Osteoblast (primary cell): ENCODE results near the gene COL25A1. TPM values are rescaled to one million over a fixed set of nuclear protein-coding genes. Genes with fewer than 3 reads are reported as not detected.

Experiments
- DNase-seq: peaks from one replicate; pipeline ENCODE4 v3.0.0; 2011; ENCODE audit warnings: low spot score, mixed read lengths; ENCODE audit not compliant: insufficient read length; ENCODE audit errors: missing footprints
- H2AFZ ChIP-seq: 2 replicates; pipeline ENCODE4 v1.6.0; 2011; ENCODE audit warnings: mild to moderate bottlenecking, low read length
- H3K27ac ChIP-seq: 2 replicates; pipeline ENCODE4 v1.5.1; 2011; ENCODE audit warnings: mild to moderate bottlenecking, low read depth, low read length, moderate library complexity
- H3K27me3 ChIP-seq: 2 replicates; pipeline ENCODE4 v1.6.0; 2012; ENCODE audit warnings: mild to moderate bottlenecking, control low read depth, inconsistent platforms, low read length, moderate library complexity; ENCODE audit not compliant: insufficient read depth
- H3K36me3 ChIP-seq: 2 replicates; pipeline ENCODE4 v1.5.1; 2011; ENCODE audit warnings: mild to moderate bottlenecking, low read length, control low read depth, moderate library complexity; ENCODE audit not compliant: insufficient read depth
- H3K4me1 ChIP-seq: 2 replicates; pipeline ENCODE4 v1.5.1; 2011; ENCODE audit warnings: mild to moderate bottlenecking, low read length, control low read depth, moderate library complexity; ENCODE audit not compliant: insufficient read depth
- H3K4me2 ChIP-seq: 2 replicates; pipeline ENCODE4 v1.6.0; 2011; ENCODE audit warnings: mild to moderate bottlenecking, low read length; ENCODE audit not compliant: insufficient read depth
- H3K4me3 ChIP-seq: fragments of 200-600 bp; sonication (generic); 3 replicates; pipeline ENCODE4 v1.5.1; 2012; ENCODE audit warnings: mild to moderate bottlenecking, low read length, inconsistent platforms; ENCODE audit not compliant: insufficient read depth
- H3K79me2 ChIP-seq: 2 replicates; pipeline ENCODE4 v1.6.0; 2012; ENCODE audit warnings: mild to moderate bottlenecking, low read length, control low read depth, inconsistent platforms; ENCODE audit not compliant: insufficient read depth
- H3K9me3 ChIP-seq: 2 replicates; pipeline ENCODE4 v1.5.1; 2011; ENCODE audit warnings: low read depth, low read length, control low read depth
- H4K20me1 ChIP-seq: 2 replicates; pipeline ENCODE4 v1.6.0; 2012; ENCODE audit warnings: mild to moderate bottlenecking, low read length, control low read depth; ENCODE audit not compliant: insufficient read depth
- CTCF ChIP-seq: IDR thresholded peaks from 2 replicates; pipeline ENCODE4 v1.5.1; 2011; ENCODE audit warnings: mild to moderate bottlenecking, low read depth, low read length, moderate library complexity; ENCODE audit errors: extremely low read depth
- total RNA-seq: library from RNA; depleted of rRNA; stranded (reverse); fragments of >200 nt; gene quantifications from 2 replicates; pipeline ENCODE4 v1.2.3, GENCODE V29; 2012

COL25A1 gene
- total RNA-seq, 1 donor: 1.4 TPM

- H3K79me2 ChIP-seq: no peaks in the 10 kb centered on the region
- no peaks in the 10 kb centered on the region for H3K27me3 ChIP-seq
- H3K36me3 ChIP-seq: no peaks in the 10 kb centered on the region
- peaks cover 9% of the 10 kb centered on the region for H3K4me1 ChIP-seq
- H3K4me2 ChIP-seq: peak overlapping the region; percentile 77
- H3K9me3 ChIP-seq: no peaks in the 10 kb centered on the region
- no peak overlapping the region for H3K27ac ChIP-seq
- H3K4me3 ChIP-seq: peak overlapping the region; percentile 57
- TF ChIP-seq CTCF: no peak
- peak overlapping the region; percentile 82 for H2AFZ ChIP-seq
- peak; percentile 35 for DNase-seq
- H4K20me1 ChIP-seq: no peaks in the 10 kb centered on the region
These were observed 255.8 kb downstream of the COL25A1 start for GRCh38 chr4:109046471-109047201.

GRCh38 chr4:109044431-109044830, 258.0 kb downstream of the COL25A1 start:
- Histone ChIP-seq H3K36me3 (no peaks in the 10 kb centered on the region), H4K20me1 (no peaks in the 10 kb centered on the region), H3K27me3 (no peaks in the 10 kb centered on the region), H2AFZ (peak overlapping the region; percentile 10), H3K9me3 (no peaks in the 10 kb centered on the region), H3K4me2 (no peak overlapping the region), H3K27ac (no peak overlapping the region), H3K79me2 (no peaks in the 10 kb centered on the region), H3K4me1 (peaks cover 9% of the 10 kb centered on the region), H3K4me3 (no peak overlapping the region)
- no peak for DNase-seq
- TF ChIP-seq CTCF: no peak

GRCh38 chr4:109043286-109043685, 259.2 kb downstream of the COL25A1 start:
- Histone ChIP-seq H3K27me3 (no peaks in the 10 kb centered on the region), H4K20me1 (no peaks in the 10 kb centered on the region), H3K4me2 (no peak overlapping the region), H3K4me3 (no peak overlapping the region), H3K4me1 (peaks cover 9% of the 10 kb centered on the region), H2AFZ (no peak overlapping the region), H3K9me3 (no peaks in the 10 kb centered on the region), H3K79me2 (no peaks in the 10 kb centered on the region), H3K27ac (no peak overlapping the region), H3K36me3 (no peaks in the 10 kb centered on the region)
- DNase-seq: no peak
- no peak for TF ChIP-seq CTCF

GRCh38 chr4:109041463-109042360, 260.7 kb downstream of the COL25A1 start:
- no peak for DNase-seq
- Histone ChIP-seq H3K27ac (no peak overlapping the region), H3K4me2 (no peak overlapping the region), H3K27me3 (no peaks in the 10 kb centered on the region), H3K4me3 (no peak overlapping the region), H3K9me3 (no peaks in the 10 kb centered on the region), H2AFZ (no peak overlapping the region), H4K20me1 (no peaks in the 10 kb centered on the region), H3K79me2 (no peaks in the 10 kb centered on the region), H3K36me3 (no peaks in the 10 kb centered on the region), H3K4me1 (peaks cover 5% of the 10 kb centered on the region)
- TF ChIP-seq CTCF: no peak
